T-helper 17 cell (primary cell): ENCODE data around the gene CUBN. TPM values are rescaled to one million over a fixed set of nuclear protein-coding genes. Genes with fewer than 3 reads are reported as not detected.
A peak's percentile ranks its signal among the peaks of the same experiment; 100 is the strongest.

ENCODE experiments used
- ATAC-seq: fragments of 150-1000 bp; cut with Tn5 transposase; 2 replicates; pipeline ENCODE4 v1.10.0; 2021; ENCODE audit warnings: mild to moderate bottlenecking, moderate library complexity
- DNase-seq, 3 donors: peaks; one replicate each; pipeline versions ENCODE4 v3.0.0 to v3.0.0-alpha.2; 2020 to 2021
- H3K9me3 ChIP-seq: one replicate; pipeline ENCODE4 v1.7.0; 2013; ENCODE audit warnings: low read length, mild to moderate bottlenecking; ENCODE audit not compliant: control insufficient read depth, poor library complexity, severe bottlenecking
- H3K27ac Mint-ChIP-seq: one replicate; pipeline ENCODE4 v1.8.0; 2022; ENCODE audit warnings: mild to moderate bottlenecking, moderate library complexity, mixed read lengths
- H3K27me3 Mint-ChIP-seq: one replicate; pipeline ENCODE4 v1.8.0; 2022; ENCODE audit warnings: mixed read lengths
- H3K36me3 Mint-ChIP-seq: one replicate; pipeline ENCODE4 v1.8.0; 2022; ENCODE audit warnings: low read depth, mixed read lengths
- H3K4me1 Mint-ChIP-seq: one replicate; pipeline ENCODE4 v1.8.0; 2022; ENCODE audit warnings: mild to moderate bottlenecking, mixed read lengths
- H3K4me3 Mint-ChIP-seq: one replicate; pipeline ENCODE4 v1.8.0; 2022; ENCODE audit warnings: mild to moderate bottlenecking, moderate library complexity, mixed read lengths
- total RNA-seq, 4 donors: library from RNA in 2 of 4; stranded (reverse) in 2 of 4; gene quantifications; one replicate each; pipeline ENCODE4 v1.2.3 and lab custom pipeline; 2022 to 2026

The CUBN gene
- total RNA-seq, 2 donors from 2014 or later = 3.1 to 5.3 TPM

DNA sequence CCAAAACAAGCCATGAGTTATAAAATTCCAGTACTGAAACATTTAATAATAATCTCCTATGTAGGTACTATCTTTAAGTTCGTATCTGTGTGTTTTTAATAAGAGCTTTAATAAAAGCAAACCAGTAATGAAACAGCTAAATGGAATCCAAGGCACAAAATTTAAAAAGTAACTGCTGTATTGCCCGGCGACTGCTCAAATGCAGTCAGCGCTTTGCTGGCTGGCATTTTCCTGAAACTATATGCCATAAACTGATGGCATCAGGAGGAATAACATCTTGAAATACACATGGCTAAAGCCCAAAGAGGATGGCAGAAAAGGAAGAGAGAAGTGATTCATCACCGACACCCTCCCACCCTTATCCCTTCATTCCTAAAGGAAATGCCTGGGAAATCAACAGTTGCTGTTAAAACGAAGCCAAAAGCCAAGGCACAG, 133.1 kb downstream of the CUBN start:
- Mint-ChIP-seq H3K36me3 (no peaks in the 10 kb centered on the region), H3K27ac (peak overlapping the region; percentile 96), H3K27me3 (no peaks in the 10 kb centered on the region), H3K4me1 (peaks cover 6% of the 10 kb centered on the region), H3K4me3 (no peak overlapping the region)
- ATAC-seq = no peak
- no peaks in the 10 kb centered on the region for H3K9me3 ChIP-seq
- no peak for DNase-seq

DNA sequence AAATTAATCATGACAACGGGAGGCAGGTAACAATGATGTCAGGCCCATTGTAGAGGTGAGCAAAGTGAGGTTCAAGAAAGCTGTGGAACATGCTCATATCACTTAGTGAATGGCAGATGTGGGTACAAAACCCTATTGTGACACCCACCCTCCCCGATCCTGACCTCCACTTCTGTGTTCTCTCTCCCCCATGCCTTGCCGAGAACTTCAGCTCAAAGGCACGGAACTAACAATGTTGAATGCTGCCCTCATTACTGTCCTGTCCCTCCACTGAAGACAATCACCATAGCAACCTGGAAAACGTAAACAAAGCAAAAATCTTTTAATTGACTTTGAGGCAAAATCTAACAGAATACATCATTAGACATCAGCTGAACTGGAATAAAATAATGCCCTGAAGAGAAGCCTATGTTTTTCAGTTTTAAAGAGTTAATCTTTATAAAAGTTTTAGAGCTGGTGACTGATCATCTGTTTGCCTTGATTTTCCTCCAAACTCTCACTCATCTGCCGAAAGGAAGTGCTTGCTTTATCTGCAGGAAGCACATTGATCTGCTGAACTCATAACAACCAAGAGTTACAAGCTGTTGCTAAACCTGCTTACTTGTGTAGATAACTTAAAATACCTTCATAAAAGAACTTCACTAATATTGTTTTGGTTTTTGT, 133.6 kb downstream of the CUBN start:
- no peaks in the 10 kb centered on the region for H3K9me3 ChIP-seq
- ATAC-seq (peak; percentile 83), DNase-seq (no peak)
- Mint-ChIP-seq H3K27ac (peak overlapping the region; percentile 96), H3K4me3 (peak overlapping the region; percentile 41), H3K4me1 (peaks cover 6% of the 10 kb centered on the region), H3K27me3 (no peaks in the 10 kb centered on the region), H3K36me3 (no peaks in the 10 kb centered on the region)

GRCh38 chr10:16993186-16993585, 136.4 kb downstream of the CUBN start:
- no peak for DNase-seq
- no peak overlapping the region for H3K27ac Mint-ChIP-seq

DNA sequence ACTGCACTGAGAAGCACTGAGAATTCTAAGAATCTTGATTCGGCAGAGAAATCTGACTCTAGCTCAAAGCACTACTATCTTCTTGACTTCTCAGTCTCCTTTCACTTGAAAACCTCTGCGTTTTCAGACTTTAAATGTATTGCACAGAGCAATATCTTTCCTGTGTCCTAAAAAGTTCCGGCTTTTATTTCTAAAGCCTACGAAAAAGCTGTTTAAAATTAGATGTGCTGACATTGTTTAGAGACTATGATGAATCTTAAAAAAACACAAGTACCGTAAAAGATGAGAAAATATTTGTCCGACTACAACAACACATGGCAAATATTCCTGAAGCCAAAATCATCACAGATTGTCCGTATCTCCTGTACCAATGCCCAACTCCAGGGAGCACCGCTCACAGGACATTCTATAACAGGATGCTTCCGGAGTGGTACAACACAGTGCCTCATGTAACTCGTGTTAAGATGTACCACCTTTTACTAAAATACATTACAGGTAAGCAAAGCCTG, 136.9 kb downstream of the CUBN start:
- no peak for DNase-seq
- Mint-ChIP-seq H3K4me3 (no peak overlapping the region), H3K36me3 (no peaks in the 10 kb centered on the region), H3K27ac (no peak overlapping the region), H3K4me1 (peaks cover 8% of the 10 kb centered on the region), H3K27me3 (no peaks in the 10 kb centered on the region)
- ATAC-seq = no peak
- no peaks in the 10 kb centered on the region for H3K9me3 ChIP-seq

More at GRCh38 chr10:16993186-16993585, 136.4 kb downstream of the CUBN start:
- H3K9me3 ChIP-seq = no peaks in the 10 kb centered on the region
- ATAC-seq = no peak
- H3K36me3 Mint-ChIP-seq = no peaks in the 10 kb centered on the region
- H3K4me1 Mint-ChIP-seq = peaks cover 8% of the 10 kb centered on the region
- H3K27me3 Mint-ChIP-seq = no peaks in the 10 kb centered on the region
- no peak overlapping the region for H3K4me3 Mint-ChIP-seq

- DNase-seq = no peak
Measured at GRCh38 chr10:16991011-16991410, 138.6 kb downstream of the CUBN start.

GRCh38 chr10:16989826-16990293, 139.8 kb downstream of the CUBN start:
- no peaks in the 10 kb centered on the region for H3K36me3 Mint-ChIP-seq
- no peaks in the 10 kb centered on the region for H3K27me3 Mint-ChIP-seq
- ATAC-seq (no peak), DNase-seq (no peak)
- H3K4me1 Mint-ChIP-seq = peaks cover 4% of the 10 kb centered on the region
- no peak overlapping the region for H3K27ac Mint-ChIP-seq
- H3K4me3 Mint-ChIP-seq = no peak overlapping the region
- no peaks in the 10 kb centered on the region for H3K9me3 ChIP-seq

More at GRCh38 chr10:16991011-16991410, 138.6 kb downstream of the CUBN start:
- ATAC-seq = no peak
- no peaks in the 10 kb centered on the region for H3K27me3 Mint-ChIP-seq
- H3K4me3 Mint-ChIP-seq = no peak overlapping the region
- H3K36me3 Mint-ChIP-seq = no peaks in the 10 kb centered on the region
- H3K9me3 ChIP-seq = no peaks in the 10 kb centered on the region
- peaks cover 6% of the 10 kb centered on the region for H3K4me1 Mint-ChIP-seq
- no peak overlapping the region for H3K27ac Mint-ChIP-seq

GRCh38 chr10:16988900-16989299, 140.7 kb downstream of the CUBN start:
- H3K9me3 ChIP-seq = no peaks in the 10 kb centered on the region
- H3K4me1 Mint-ChIP-seq = peaks cover 4% of the 10 kb centered on the region
- no peak for ATAC-seq
- no peak overlapping the region for H3K27ac Mint-ChIP-seq
- no peaks in the 10 kb centered on the region for H3K36me3 Mint-ChIP-seq
- H3K27me3 Mint-ChIP-seq = no peaks in the 10 kb centered on the region
- DNase-seq = no peak
- H3K4me3 Mint-ChIP-seq = no peak overlapping the region

- H3K36me3 Mint-ChIP-seq = no peaks in the 10 kb centered on the region
- no peak overlapping the region for H3K4me3 Mint-ChIP-seq
- H3K27me3 Mint-ChIP-seq = no peaks in the 10 kb centered on the region
- H3K27ac Mint-ChIP-seq = no peak overlapping the region
- ATAC-seq (no peak), DNase-seq (no peak)
- H3K9me3 ChIP-seq = no peaks in the 10 kb centered on the region
- peaks cover 4% of the 10 kb centered on the region for H3K4me1 Mint-ChIP-seq
Measured at GRCh38 chr10:16987976-16988610, 141.5 kb downstream of the CUBN start.

DNA sequence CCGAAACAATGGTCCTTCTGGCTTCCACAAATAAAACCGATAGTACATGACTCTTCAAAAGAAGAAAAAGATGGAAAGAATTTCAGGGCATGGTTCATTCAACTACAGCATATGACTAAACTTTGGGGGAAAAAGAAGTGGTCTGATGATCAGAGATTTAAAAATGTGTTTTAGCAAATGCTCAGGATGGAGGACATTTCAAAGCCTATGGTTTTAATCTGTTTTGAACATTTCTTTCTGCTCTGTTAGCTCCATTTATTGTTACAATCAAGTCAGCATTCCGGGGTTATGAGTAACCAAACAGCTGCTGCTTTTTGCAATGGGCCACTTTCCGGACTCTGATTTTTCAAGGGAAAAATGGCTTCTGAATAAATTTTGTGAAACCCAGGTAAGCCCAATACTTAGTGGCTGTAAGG, 142.4 kb downstream of the CUBN start:
- Mint-ChIP-seq H3K36me3 (no peaks in the 10 kb centered on the region), H3K4me3 (no peak overlapping the region)

DNA sequence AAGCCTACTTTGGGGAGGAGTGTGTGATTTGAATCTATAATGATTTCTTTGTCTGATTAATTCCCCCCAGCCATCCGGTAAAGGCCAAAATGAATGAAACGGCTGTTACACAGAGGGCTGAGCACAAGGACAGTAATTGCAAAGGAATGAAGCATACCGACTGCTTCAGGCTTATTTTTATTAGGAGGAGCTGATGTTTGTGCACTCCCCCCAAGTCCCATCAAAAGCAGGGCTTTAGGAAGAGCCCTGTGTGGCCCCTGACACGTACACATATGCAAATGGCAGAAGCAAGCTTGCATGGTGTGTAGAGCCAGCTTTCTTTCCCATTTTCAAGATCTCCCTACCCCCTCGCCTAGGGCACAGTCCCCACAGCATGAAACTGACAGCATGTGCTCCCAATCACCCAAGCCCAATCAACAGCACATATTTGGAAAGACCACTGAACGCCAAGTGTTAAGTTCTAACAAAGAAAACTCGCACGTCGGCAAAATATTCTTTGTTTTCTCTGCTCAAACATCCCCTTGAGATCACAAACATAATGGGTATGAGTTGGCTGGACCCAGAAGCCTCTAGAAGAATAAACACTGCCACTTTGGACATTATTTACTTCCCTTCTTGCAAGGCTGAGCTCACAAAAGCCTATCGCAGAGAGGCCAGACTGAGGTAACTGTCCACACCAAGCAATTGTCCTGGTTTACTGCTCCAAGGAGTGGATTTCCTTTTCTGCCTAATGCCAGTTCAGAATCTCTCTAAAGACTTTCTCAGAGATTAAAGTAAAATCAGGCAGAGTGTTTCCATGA, 143.0 kb downstream of the CUBN start:
- DNase-seq (no peak), ATAC-seq (no peak)
- no peaks in the 10 kb centered on the region for H3K9me3 ChIP-seq
- Mint-ChIP-seq H3K27me3 (no peaks in the 10 kb centered on the region), H3K36me3 (no peaks in the 10 kb centered on the region), H3K4me3 (no peak overlapping the region), H3K27ac (peak overlapping the region; percentile 27), H3K4me1 (peaks cover 4% of the 10 kb centered on the region)

More for the DNA sequence above, 142.4 kb downstream of the CUBN start:
- H3K4me1 Mint-ChIP-seq = peaks cover 4% of the 10 kb centered on the region
- no peak for DNase-seq
- no peaks in the 10 kb centered on the region for H3K9me3 ChIP-seq
- no peaks in the 10 kb centered on the region for H3K27me3 Mint-ChIP-seq
- no peak for ATAC-seq
- peak overlapping the region; percentile 27 for H3K27ac Mint-ChIP-seq

DNA sequence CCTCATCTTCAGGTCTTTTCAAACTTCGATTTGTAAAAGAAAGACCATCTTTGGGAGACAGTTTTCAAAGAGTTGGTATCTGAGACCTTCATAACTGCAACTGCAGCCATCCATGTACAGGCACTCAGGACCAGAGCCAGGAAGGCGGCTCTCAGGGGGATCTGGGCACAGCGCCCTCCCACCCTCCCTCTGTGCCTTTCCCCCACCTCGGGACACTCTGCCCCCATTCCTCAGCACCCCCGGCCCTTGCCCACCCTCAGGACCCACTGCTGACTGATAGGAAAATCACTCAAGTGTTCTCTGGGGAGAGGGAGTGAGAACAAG, 143.6 kb downstream of the CUBN start:
- Mint-ChIP-seq H3K27me3 (no peaks in the 10 kb centered on the region), H3K4me1 (peaks cover 4% of the 10 kb centered on the region), H3K4me3 (no peak overlapping the region), H3K36me3 (peaks cover 3% of the 10 kb centered on the region), H3K27ac (no peak overlapping the region)
- DNase-seq = no peak
- no peak for ATAC-seq
- no peaks in the 10 kb centered on the region for H3K9me3 ChIP-seq

DNA sequence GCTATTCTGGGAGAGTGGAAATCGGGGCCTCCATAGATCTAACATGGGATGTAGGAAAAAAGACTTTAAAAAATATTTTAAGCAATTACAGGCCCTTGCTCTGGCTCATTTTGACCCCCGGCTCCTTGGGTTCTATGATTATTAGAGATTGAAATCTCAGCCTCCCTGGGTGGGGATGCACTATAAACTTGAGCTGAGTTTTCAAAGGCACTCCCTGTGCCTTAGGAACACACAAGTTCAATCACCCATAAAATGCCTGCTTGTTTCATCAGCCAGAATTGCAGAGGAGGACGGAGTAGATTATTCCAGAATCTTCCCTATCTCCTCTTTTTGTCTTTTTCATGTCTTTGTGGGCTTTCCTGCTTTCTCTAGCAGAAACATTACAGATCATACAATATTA, 145.4 kb downstream of the CUBN start:
- Mint-ChIP-seq H3K4me3 (no peak overlapping the region), H3K4me1 (peaks cover 2% of the 10 kb centered on the region), H3K27ac (no peak overlapping the region), H3K27me3 (no peaks in the 10 kb centered on the region), H3K36me3 (peaks cover 3% of the 10 kb centered on the region)
- H3K9me3 ChIP-seq = no peaks in the 10 kb centered on the region
- DNase-seq (no peak), ATAC-seq (no peak)

GRCh38 chr10:16976803-16977202, 152.8 kb downstream of the CUBN start:
- Mint-ChIP-seq H3K36me3 (peaks cover 10% of the 10 kb centered on the region), H3K27ac (peak overlapping the region; percentile 82), H3K4me3 (no peak overlapping the region), H3K4me1 (no peaks in the 10 kb centered on the region), H3K27me3 (no peaks in the 10 kb centered on the region)
- no peaks in the 10 kb centered on the region for H3K9me3 ChIP-seq
- DNase-seq = no peak
- ATAC-seq = no peak
